ENCODE results near the gene PADI1. TPM values are rescaled to one million over a fixed set of nuclear protein-coding genes. Genes with fewer than 3 reads are reported as not detected.

Gene PADI1
- total RNA-seq, 1 experiment from 2014 or later = 0.37 TPM

GRCh38 chr1:17191990-17192242 is 13.0 kb upstream of the PADI1 start:
- no peak for TF ChIP-seq CBX3 (IDR thresholded peaks at IDR 0.05; ENCODE audit: low read depth)
- no peak for TF ChIP-seq EZH2 (IDR thresholded peaks at IDR 0.05)
- no peak for TF ChIP-seq EGR1 (IDR thresholded peaks at IDR 0.05; ENCODE audit: low read depth)
- no peak for TF ChIP-seq MAX (IDR thresholded peaks at IDR 0.05)
- TF ChIP-seq CTCF (IDR thresholded peaks at IDR 0.05 in 2 of 3, conservative IDR thresholded peaks at IDR 0.05 in 1 of 3; ENCODE audit: borderline replicate concordance in 1 of 3, insufficient read depth in 1 of 3, low read depth in 2 of 3, low read length in 2 of 3) = no peak
- no peak for TF ChIP-seq YY1 (IDR thresholded peaks at IDR 0.05; ENCODE audit: extremely low read depth, insufficient replicate concordance, low read depth, low read length)
- no peak for TF ChIP-seq SP1 (IDR thresholded peaks at IDR 0.05; ENCODE audit: low read depth)
- TF ChIP-seq TCF7L2 (IDR thresholded peaks at IDR 0.05; ENCODE audit: borderline replicate concordance, extremely low read depth, insufficient read depth, insufficient read length) = no peak
- TF ChIP-seq CEBPB (IDR thresholded peaks at IDR 0.05; ENCODE audit: low read depth) = no peak
- no peak for TF ChIP-seq ZNF274 (IDR thresholded peaks at IDR 0.05; ENCODE audit: low read depth, low read length)
- no peak for TF ChIP-seq REST (IDR thresholded peaks at IDR 0.05; ENCODE audit: low read depth)
- no peak for TF ChIP-seq SRF (IDR thresholded peaks at IDR 0.05; ENCODE audit: low read depth)
- no peak for TF ChIP-seq ELF1 (IDR thresholded peaks at IDR 0.05; ENCODE audit: borderline replicate concordance, low read depth)
- TF ChIP-seq RAD21 (IDR thresholded peaks at IDR 0.05; ENCODE audit: low read depth) = no peak
- no peaks in the 10 kb centered on the region for H3K36me3 ChIP-seq (ENCODE audit: control insufficient read depth in 1 of 2, insufficient read depth in 2 of 2, low read length in 2 of 2)
- intact Hi-C loops (cut with micrococcal nuclease) = no loop called here
- peaks cover 16 to 30% of the 10 kb centered on the region in 2 experiments for H3K4me1 ChIP-seq (ENCODE audit: control insufficient read depth in 1 of 2, insufficient read depth in 2 of 2, low read length in 2 of 2)
- no peak overlapping the region for H3K4me3 ChIP-seq (replicated peaks in 1 of 2; ENCODE audit: low read depth in 1 of 2, low read length in 2 of 2)
- ATAC-seq (no peak), DNase-seq (ENCODE audit: low read depth, low spot score) (no peak)
- no TSS peak for BruUV-seq (replicated peaks)
- H3K9ac ChIP-seq (ENCODE audit: low read length) = no peak overlapping the region
- H4K20me1 ChIP-seq (ENCODE audit: insufficient read depth) = no peaks in the 10 kb centered on the region
- ChIA-PET CTCF (no interaction called here), POLR2A (interaction anchor here (1.0 kb wide), 1 partner anchor 16 kb away, joined by 4 read pairs; no protein-coding TSS in a partner anchor), RAD21 (ENCODE audit: low non-redundant PET in 1 of 2, low total read pairs in 2 of 2, uncharacterized antibody in 2 of 2, unreplicated experiment in 2 of 2) (no interaction called here)
- no peak overlapping the region for H3K27ac ChIP-seq (ENCODE audit: low read depth, low read length)
- H3K9me3 ChIP-seq (ENCODE audit: control insufficient read depth in 1 of 2, insufficient read depth in 1 of 2, low read depth in 1 of 2, low read length in 2 of 2) = no peaks in the 10 kb centered on the region; a peak in 1 of 4 replicates
- H3K79me2 ChIP-seq (ENCODE audit: insufficient read depth, low read length) = no peaks in the 10 kb centered on the region
- peak overlapping the region; percentile 64 for H3K4me2 ChIP-seq (ENCODE audit: low read length)
- no peaks in the 10 kb centered on the region for H3K9me2 ChIP-seq (ENCODE audit: insufficient read depth)
- H3K27me3 ChIP-seq (ENCODE audit: insufficient read depth, low read length) = no peaks in the 10 kb centered on the region
- peak overlapping the region; percentile 82 for H2AFZ ChIP-seq (ENCODE audit: low read depth, low read length, poor library complexity, severe bottlenecking)
